HAP-1 (cell line): ENCODE results near the gene TMEM191B.
"Not testable (repeated sequence)": the region's sequence is repeated elsewhere in the genome, so short reads cannot be mapped to it uniquely, and the experiment has no call there.

Experiments
- DNase-seq, 2 experiments: peaks; one replicate each; pipeline ENCODE4 v3.0.0-alpha.2; 2016 to 2020; ENCODE audit warnings: low spot score in 2 of 2
- H3K27me3 ChIP-seq: fragments of 250-450 bp; sonication (Bioruptor Pico); 2 replicates; pipeline ENCODE4 v1.5.1; 2020; ENCODE audit warnings: low read depth, mild to moderate bottlenecking, moderate library complexity
- H3K36me3 ChIP-seq: fragments of 250-450 bp; sonication (Bioruptor Pico); replicated peaks from 2 replicates; pipeline ENCODE4 v1.5.1; 2020; ENCODE audit warnings: mild to moderate bottlenecking
- H3K4me1 ChIP-seq: fragments of 250-450 bp; sonication (Bioruptor Pico); 2 replicates; pipeline ENCODE4 v1.5.1; 2020; ENCODE audit warnings: mild to moderate bottlenecking
- H3K4me3 ChIP-seq: fragments of 250-450 bp; sonication (Bioruptor Pico); 2 replicates; pipeline ENCODE4 v1.5.1; 2020; ENCODE audit warnings: mild to moderate bottlenecking, moderate library complexity
- H3K9me3 ChIP-seq: fragments of 250-450 bp; sonication (Bioruptor Pico); 2 replicates; pipeline ENCODE4 v1.5.1; 2020; ENCODE audit warnings: mild to moderate bottlenecking, moderate library complexity
- in situ Hi-C: fragments of 300-500 bp; cut with MboI; formaldehyde crosslinking; loops from 3 replicates; pipeline ENCODE4 v1.14.3; 2020; ENCODE audit warnings: low sequenced_read_pairs, inconsistent platforms, mixed read lengths

TMEM191B gene

DNA sequence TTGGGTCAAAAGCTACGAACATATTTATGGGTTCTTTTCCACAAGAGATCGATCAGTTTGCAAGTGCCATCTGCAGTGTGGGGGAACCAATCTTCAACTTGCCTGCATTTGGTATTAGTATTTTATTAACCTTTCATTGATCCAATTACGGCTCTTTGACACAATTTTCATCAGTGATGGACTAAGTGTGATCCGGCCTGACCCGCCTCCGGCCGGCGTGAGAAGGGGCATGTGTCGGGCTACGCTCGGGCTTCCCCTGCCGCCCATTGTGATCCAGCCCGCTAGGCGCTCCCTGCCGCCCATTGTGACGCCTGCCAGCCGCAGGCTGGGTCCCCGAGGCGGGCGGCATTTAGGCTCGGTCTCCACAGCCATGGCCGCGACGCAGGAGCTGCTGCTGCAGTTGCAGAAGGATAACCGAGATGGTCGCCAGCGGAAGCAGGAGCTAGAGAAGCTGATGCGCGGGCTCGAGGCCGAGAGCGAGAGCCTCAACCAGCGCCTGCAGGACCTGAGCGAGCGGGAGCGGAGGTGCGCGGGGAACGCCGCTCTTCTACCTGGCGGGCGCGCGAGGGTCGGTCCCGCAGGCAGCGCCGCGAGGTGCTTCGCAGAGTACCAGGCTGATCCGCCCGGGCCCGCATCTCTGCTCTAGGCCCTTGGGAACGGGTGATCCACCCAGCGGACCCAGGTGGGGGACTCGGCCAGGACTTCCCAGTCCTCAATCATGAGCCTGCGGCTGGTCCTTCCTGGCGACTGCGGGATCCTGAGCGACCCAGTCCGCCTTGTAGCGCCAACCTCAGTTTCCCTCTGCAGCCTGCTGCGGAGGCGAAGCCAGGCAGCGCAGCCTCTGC lies at the start of gene TMEM191B:
Gene TMEM191B, plus strand, starts transcription at position 51 of the 845 bp plus-strand sequence. Its CDS starts 179 bp downstream, at position 230.
- H3K36me3 ChIP-seq, DNase-seq, H3K4me1 ChIP-seq, H3K9me3 ChIP-seq, in situ Hi-C loops, H3K27me3 ChIP-seq: not testable (repeated sequence)
- peak within 1 kb of the TSS; percentile 8; the same call in 1 of the 2 replicates for H3K4me3 ChIP-seq

DNA sequence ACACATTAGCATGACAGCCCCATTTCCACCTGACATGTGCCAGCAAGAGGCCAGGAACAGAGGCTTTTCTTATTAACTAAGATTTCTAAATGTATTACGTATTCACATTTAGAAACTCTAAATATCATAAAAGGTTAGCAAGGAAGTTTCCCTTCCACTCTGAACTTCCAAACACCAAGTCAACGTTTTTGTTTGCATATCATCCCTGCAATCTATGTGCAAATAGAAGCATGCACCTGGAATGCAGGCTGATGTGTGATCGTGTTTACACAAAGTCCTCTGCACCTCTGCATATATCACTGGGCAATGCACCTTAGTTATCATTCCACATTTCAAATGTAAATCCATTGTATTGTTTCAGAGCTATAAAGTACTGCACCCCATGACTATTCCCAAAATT lies 31.4 kb upstream of the TMEM191B start:
- H3K9me3 ChIP-seq, H3K4me3 ChIP-seq, H3K27me3 ChIP-seq, H3K36me3 ChIP-seq, H3K4me1 ChIP-seq, in situ Hi-C loops, DNase-seq: not testable (repeated sequence)

DNA sequence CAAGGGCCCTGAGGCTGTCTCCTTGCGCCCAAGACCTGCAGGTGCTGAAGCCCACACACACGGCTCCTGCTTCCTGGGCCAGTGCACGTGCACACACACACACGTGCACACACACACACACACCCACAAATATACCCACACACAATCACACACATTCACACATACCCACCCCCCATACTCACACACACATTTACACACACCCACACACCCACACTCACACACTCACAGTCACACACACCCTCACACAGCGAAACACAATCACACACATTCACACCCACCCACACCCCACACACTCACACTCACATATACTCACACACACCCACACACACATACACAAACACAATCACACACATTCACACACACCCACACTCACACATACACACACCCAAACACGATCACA lies 16.3 kb upstream of the TMEM191B start:
- in situ Hi-C loops, H3K27me3 ChIP-seq, DNase-seq, H3K36me3 ChIP-seq, H3K4me1 ChIP-seq, H3K9me3 ChIP-seq, H3K4me3 ChIP-seq: not testable (repeated sequence)

- H3K27me3 ChIP-seq, in situ Hi-C loops, H3K36me3 ChIP-seq, H3K9me3 ChIP-seq, DNase-seq, H3K4me3 ChIP-seq, H3K4me1 ChIP-seq: not testable (repeated sequence)
Observed at GRCh38 chr22:18512378-18512777, 15.2 kb upstream of the TMEM191B start.

DNA sequence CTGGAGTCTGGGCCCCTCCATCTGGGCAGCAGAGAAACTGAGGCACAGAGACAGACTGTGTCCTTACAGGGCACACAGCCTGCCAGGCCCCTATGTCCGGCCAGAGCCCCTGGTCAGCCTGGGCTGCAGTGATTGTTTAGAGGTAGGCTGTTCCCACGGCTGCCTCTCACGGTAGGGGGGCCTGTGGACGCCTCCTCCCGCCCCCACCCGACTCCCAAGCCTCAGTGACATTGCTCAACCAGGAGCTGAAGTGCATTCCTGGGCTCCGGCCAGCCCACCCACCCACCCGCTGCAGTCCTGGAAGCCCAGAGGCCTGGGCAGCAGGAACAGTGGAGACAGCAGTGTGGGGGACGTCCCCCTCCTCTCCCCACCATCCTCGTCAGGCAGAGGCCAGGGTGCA lies 14.1 kb upstream of the TMEM191B start:
- in situ Hi-C loops, H3K9me3 ChIP-seq, H3K36me3 ChIP-seq, DNase-seq, H3K4me3 ChIP-seq, H3K4me1 ChIP-seq, H3K27me3 ChIP-seq: not testable (repeated sequence)

- H3K4me3 ChIP-seq, in situ Hi-C loops, DNase-seq: not testable (repeated sequence)
Observed at GRCh38 chr22:18518061-18518460, 9.5 kb upstream of the TMEM191B start, which contains the start of gene GGTLC3. Gene GGTLC3 (minus strand): TSS chr22:18518161. CDS start chr22:18517897, 264 bp downstream.

GRCh38 chr22:18522762-18523161 lies 4.8 kb upstream of the TMEM191B start:
- in situ Hi-C loops, H3K4me1 ChIP-seq, H3K27me3 ChIP-seq, H3K36me3 ChIP-seq, DNase-seq, H3K9me3 ChIP-seq, H3K4me3 ChIP-seq: not testable (repeated sequence)

More at GRCh38 chr22:18518061-18518460, 9.5 kb upstream of the TMEM191B start, which contains the start of gene GGTLC3:
- H3K36me3 ChIP-seq, H3K4me1 ChIP-seq, H3K27me3 ChIP-seq, H3K9me3 ChIP-seq: not testable (repeated sequence)

- H3K27me3 ChIP-seq, H3K4me3 ChIP-seq, H3K4me1 ChIP-seq, H3K36me3 ChIP-seq, H3K9me3 ChIP-seq, DNase-seq, in situ Hi-C loops: not testable (repeated sequence)
Observed at GRCh38 chr22:18523328-18523727, 4.3 kb upstream of the TMEM191B start.

DNA sequence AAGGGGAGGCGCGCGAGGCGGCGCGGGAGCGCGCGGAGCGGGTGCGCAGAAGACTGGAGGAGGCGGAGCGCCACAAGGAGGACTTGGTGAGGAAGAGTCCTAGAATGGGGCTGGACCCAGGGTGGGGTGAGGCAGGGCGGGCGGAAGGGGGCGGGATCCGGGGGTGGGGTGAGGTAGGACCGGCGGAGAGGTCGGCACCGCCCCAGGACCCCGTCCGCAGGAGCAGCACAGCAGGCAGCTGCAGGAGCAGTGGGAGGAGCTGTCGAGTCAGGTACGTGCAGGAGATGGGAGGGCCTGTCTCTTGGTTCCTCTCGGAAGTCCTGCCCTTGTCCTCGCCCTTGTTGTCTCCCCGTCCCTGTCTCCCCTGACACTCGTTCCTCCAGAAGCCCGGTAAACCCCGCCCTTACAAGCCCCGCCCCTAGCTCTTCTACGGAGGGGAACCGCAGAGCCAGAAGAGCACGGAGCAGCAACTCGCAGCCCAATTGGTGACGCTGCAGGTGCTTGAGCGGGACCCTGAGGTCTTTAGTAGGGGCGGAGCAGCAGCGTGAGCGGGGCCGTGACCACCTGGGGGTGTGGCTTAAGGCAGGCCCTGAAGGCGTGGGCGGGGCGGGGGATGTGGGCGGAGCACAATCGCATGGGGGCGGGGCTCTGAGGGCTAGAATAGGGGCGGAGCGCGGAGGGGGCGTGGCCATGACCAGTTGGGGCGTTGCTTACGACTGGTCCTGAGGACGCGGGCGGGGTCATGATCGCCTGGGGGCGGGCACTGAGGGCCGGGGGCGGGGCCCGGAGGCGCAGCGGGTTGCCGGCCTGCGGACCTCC lies 1.2 kb downstream of the TMEM191B start:
- DNase-seq: peak; percentile 36 to 77
- H3K36me3 ChIP-seq, H3K9me3 ChIP-seq, H3K4me1 ChIP-seq, in situ Hi-C loops, H3K27me3 ChIP-seq: not testable (repeated sequence)
- peak overlapping the region; percentile 8; the same call in 1 of the 2 replicates for H3K4me3 ChIP-seq

- in situ Hi-C loops, H3K4me1 ChIP-seq, H3K36me3 ChIP-seq, H3K9me3 ChIP-seq, H3K4me3 ChIP-seq, H3K27me3 ChIP-seq, DNase-seq: not testable (repeated sequence)
Observed at GRCh38 chr22:18529416-18530145, 2.0 kb downstream of the TMEM191B start.

GRCh38 chr22:18533633-18534032 lies 6.0 kb downstream of the TMEM191B start:
- in situ Hi-C loops, H3K4me3 ChIP-seq, DNase-seq, H3K36me3 ChIP-seq, H3K4me1 ChIP-seq, H3K27me3 ChIP-seq, H3K9me3 ChIP-seq: not testable (repeated sequence)

- DNase-seq, in situ Hi-C loops, H3K4me1 ChIP-seq, H3K36me3 ChIP-seq, H3K4me3 ChIP-seq, H3K27me3 ChIP-seq, H3K9me3 ChIP-seq: not testable (repeated sequence)
Observed at GRCh38 chr22:18534315-18534714, 6.7 kb downstream of the TMEM191B start.

GRCh38 chr22:18539994-18540393 lies 12.4 kb downstream of the TMEM191B start:
- H3K4me3 ChIP-seq, H3K27me3 ChIP-seq, H3K4me1 ChIP-seq, H3K9me3 ChIP-seq, H3K36me3 ChIP-seq, in situ Hi-C loops, DNase-seq: not testable (repeated sequence)
